Uterus (tissue), 4 donors: ENCODE data around the gene AVPI1. TPM values are rescaled to one million over a fixed set of nuclear protein-coding genes. Genes with fewer than 3 reads are reported as not detected.
"Not testable (repeated sequence)": the region's sequence is repeated elsewhere in the genome, so short reads cannot be mapped to it uniquely, and the experiment has no call there.

Source experiments
- DNase-seq, 2 donors: peaks; one replicate each; pipeline ENCODE4 v3.0.0-alpha.2; 2019 to 2020
- H3K27ac ChIP-seq, 2 donors: fragments of 200-600 bp; sonication (generic); 1 replicate in 1 of 2; 2 replicates in 1 of 2; pipeline ENCODE4 v1.5.1; 2016 to 2018
- H3K27me3 ChIP-seq, 2 donors: fragments of 200-600 bp; sonication (generic); one replicate each; pipeline ENCODE4 v1.5.1; 2018 to 2019; ENCODE audit warnings: control low read depth in 1 of 2
- H3K36me3 ChIP-seq, 2 donors: fragments of 200-600 bp; sonication (generic); one replicate each; pipeline ENCODE4 v1.5.1; 2019; ENCODE audit warnings: control low read depth in 1 of 2
- H3K4me1 ChIP-seq, 2 donors: fragments of 200-600 bp; sonication (generic); one replicate each; pipeline ENCODE4 v1.5.1; 2018 to 2019; ENCODE audit warnings: control low read depth in 1 of 2
- H3K4me3 ChIP-seq, 2 donors: fragments of 200-600 bp; sonication (generic); 1 replicate in 1 of 2; 2 replicates in 1 of 2; pipeline ENCODE4 v1.5.1; 2018 to 2019; ENCODE audit warnings: mild to moderate bottlenecking in 1 of 2
- H3K9me3 ChIP-seq, 2 donors: fragments of 200-600 bp; sonication (generic); one replicate each; pipeline ENCODE4 v1.5.1; 2019; ENCODE audit warnings: control low read depth in 1 of 2
- POLR2A ChIP-seq, 2 donors: fragments of 450-650 bp; IDR thresholded peaks; one replicate each; pipeline ENCODE4 v1.6.1; 2016; ENCODE audit warnings: antibody characterized with exemption in 2 of 2, mild to moderate bottlenecking in 1 of 2, moderate library complexity in 1 of 2
- intact Hi-C: fragments of 100-400 bp; cut with DNase I; formaldehyde crosslinking; loops from one replicate; pipeline ENCODE4 v1.15.1; 2023; ENCODE audit warnings: low total_unique reads
- total RNA-seq, 4 donors: library from RNA; depleted of rRNA in 3 of 4; stranded (reverse); fragments of >200 nt in 3 of 4; gene quantifications; one replicate each; pipeline versions ENCODE4 v1.1.0 to v1.2.4, GENCODE V29; 2014 to 2023
- TF ChIP-seq, protein P1 (sequence below), 4 experiments: fragments of 200-600 bp in 2 of 4; fragments of 450-650 bp in 2 of 4; sonication (generic) in 2 of 4; IDR thresholded peaks; one replicate each; pipeline ENCODE4 v1.5.1; 2016 to 2019; ENCODE audit warnings: antibody characterized with exemption in 4 of 4, mild to moderate bottlenecking in 2 of 4, moderate library complexity in 1 of 4
- donor health status: DM: yes; HTN: yes; CAD: no.

Gene AVPI1
- total RNA-seq, 4 donors from 2014 or later = 0.51 to 15.1 (median 10.8) TPM

DNA sequence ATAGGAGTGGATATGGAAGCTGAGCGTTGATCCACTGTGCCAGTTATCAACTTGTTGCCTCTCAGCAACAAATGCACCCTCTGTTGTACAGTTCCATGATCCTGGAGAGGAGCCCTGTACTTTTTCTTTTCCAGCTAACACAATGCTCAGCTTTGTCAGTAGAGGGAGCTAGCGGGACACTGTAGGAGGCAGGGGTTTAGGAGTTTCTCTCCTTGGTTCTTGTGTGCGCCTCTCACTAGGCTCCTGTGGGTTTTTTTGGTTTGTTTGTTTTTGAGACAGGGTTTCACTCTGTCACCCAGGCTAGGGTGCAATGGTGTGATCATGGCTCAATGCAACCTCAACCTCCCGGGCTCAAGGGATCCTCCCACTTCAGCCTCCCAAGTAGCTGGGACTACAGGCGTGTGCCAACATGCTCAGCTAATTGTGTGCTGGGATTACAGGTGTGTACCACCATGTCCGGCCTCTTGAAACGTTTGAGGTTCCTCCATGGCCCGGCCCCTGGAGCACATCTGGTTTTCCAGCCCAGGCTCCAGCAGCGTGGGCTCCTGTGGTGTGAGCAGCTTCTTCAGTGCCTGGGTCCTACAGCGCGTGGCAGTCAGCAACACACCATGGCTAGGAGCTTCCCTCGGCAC, 14.5 kb upstream of the AVPI1 start:
- no peak for TF ChIP-seq POLR2A (IDR thresholded peaks at IDR 0.05)
- TF ChIP-seq, protein P1, sequence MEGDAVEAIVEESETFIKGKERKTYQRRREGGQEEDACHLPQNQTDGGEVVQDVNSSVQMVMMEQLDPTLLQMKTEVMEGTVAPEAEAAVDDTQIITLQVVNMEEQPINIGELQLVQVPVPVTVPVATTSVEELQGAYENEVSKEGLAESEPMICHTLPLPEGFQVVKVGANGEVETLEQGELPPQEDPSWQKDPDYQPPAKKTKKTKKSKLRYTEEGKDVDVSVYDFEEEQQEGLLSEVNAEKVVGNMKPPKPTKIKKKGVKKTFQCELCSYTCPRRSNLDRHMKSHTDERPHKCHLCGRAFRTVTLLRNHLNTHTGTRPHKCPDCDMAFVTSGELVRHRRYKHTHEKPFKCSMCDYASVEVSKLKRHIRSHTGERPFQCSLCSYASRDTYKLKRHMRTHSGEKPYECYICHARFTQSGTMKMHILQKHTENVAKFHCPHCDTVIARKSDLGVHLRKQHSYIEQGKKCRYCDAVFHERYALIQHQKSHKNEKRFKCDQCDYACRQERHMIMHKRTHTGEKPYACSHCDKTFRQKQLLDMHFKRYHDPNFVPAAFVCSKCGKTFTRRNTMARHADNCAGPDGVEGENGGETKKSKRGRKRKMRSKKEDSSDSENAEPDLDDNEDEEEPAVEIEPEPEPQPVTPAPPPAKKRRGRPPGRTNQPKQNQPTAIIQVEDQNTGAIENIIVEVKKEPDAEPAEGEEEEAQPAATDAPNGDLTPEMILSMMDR (IDR thresholded peaks at IDR 0.05) = peak; percentile 74 to 86 (median 83)
- Histone ChIP-seq H3K4me1 (no peaks in the 10 kb centered on the region), H3K36me3 (no peaks in the 10 kb centered on the region), H3K27ac (no peak overlapping the region), H3K9me3 (no peaks in the 10 kb centered on the region), H3K27me3 (no peaks in the 10 kb centered on the region), H3K4me3 (no peak overlapping the region)
- intact Hi-C loops = no loop called here
- DNase-seq = peak in 1 of 2 donors; percentile 70

DNA sequence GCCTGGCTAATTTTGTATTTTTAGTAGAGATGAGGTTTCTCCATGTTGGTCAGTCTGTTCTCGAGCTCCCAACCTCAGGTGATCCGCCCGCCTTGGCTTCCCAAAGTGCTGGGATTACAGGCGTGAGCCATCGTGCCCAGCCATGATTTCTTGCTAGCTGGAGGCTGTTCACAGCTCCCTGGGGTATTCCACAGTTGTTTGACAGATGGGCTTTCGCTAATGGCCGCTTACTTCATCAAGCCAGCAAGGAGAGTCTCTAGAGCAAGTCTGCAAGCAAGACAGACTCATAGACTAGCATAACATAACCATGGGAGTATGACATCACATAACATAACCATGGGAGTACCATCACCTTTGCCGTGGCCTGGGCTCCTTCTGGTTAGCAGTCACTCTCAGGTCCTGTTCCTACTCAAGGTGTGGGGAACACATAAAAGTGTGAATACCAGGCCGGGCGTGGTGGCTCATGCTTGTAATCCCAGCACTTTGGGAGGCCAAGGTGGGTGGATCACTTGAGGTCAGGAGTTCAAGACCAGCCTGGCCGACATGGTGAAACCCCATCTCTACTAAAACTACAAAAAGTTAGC, 11.1 kb upstream of the AVPI1 start:
- H3K27me3 ChIP-seq, H3K36me3 ChIP-seq, H3K27ac ChIP-seq, H3K9me3 ChIP-seq, DNase-seq, H3K4me3 ChIP-seq, H3K4me1 ChIP-seq, intact Hi-C loops: not testable (repeated sequence)

DNA sequence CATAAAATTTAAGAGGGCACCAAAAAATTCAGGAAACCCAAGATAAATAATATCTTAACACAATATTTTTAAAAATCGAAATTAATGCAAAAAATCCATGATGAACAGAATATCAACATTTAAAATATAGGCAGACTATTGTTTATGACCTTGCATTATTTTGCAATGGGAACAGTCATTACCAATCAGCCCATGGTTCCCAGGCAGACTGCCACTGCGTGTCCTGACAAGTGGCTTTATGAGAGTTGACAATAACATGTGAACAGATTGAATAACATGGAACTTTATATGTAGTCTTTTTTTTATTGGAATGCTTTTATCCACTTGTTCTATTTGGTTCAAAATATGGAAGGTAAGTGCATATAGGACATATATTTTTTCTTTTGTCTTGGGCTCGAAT, 3.1 kb upstream of the AVPI1 start:
- H3K9me3 ChIP-seq = no peaks in the 10 kb centered on the region
- H3K4me3 ChIP-seq = no peak overlapping the region
- TF ChIP-seq, protein P1 (IDR thresholded peaks at IDR 0.05) = no peak
- no peak for TF ChIP-seq POLR2A (IDR thresholded peaks at IDR 0.05)
- no peak for DNase-seq
- peaks cover 3 to 15% of the 10 kb centered on the region in 2 donors for H3K4me1 ChIP-seq
- no peaks in the 10 kb centered on the region for H3K27me3 ChIP-seq
- intact Hi-C loops = no loop called here
- H3K36me3 ChIP-seq = no peaks in the 10 kb centered on the region
- H3K27ac ChIP-seq = no peak overlapping the region

DNA sequence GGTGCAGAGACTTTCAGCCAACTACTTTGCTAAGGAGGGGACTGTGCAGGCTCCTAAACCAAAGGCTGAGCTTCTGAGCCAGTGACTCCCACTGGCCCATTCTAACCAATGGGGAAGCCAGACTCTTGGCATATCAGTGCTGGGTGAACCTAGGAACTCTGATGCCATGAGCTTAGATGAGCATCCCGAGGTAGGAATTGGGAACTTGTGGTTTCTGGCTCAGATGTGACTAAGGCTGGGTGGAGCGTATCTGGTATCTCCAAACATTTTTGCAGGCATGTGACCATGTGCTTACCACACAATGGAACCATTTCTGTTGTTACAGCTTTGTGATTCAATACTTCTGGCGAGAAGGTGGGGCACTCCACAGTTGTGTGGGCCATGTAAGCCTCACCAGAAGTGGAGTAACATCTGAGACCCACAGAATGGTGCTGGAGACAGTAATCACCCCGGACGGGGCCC, 2.5 kb upstream of the AVPI1 start:
- TF ChIP-seq, protein P1 (IDR thresholded peaks at IDR 0.05) = no peak
- no peak for TF ChIP-seq POLR2A (IDR thresholded peaks at IDR 0.05)
- peaks cover 8 to 15% of the 10 kb centered on the region in 2 donors for H3K4me1 ChIP-seq
- H3K27me3 ChIP-seq = no peaks in the 10 kb centered on the region
- H3K36me3 ChIP-seq = no peaks in the 10 kb centered on the region
- DNase-seq = no peak
- intact Hi-C loops = no loop called here
- H3K9me3 ChIP-seq = no peaks in the 10 kb centered on the region
- peak overlapping the region in 1 of 2 donors; percentile 97 for H3K27ac ChIP-seq
- no peak overlapping the region for H3K4me3 ChIP-seq

DNA sequence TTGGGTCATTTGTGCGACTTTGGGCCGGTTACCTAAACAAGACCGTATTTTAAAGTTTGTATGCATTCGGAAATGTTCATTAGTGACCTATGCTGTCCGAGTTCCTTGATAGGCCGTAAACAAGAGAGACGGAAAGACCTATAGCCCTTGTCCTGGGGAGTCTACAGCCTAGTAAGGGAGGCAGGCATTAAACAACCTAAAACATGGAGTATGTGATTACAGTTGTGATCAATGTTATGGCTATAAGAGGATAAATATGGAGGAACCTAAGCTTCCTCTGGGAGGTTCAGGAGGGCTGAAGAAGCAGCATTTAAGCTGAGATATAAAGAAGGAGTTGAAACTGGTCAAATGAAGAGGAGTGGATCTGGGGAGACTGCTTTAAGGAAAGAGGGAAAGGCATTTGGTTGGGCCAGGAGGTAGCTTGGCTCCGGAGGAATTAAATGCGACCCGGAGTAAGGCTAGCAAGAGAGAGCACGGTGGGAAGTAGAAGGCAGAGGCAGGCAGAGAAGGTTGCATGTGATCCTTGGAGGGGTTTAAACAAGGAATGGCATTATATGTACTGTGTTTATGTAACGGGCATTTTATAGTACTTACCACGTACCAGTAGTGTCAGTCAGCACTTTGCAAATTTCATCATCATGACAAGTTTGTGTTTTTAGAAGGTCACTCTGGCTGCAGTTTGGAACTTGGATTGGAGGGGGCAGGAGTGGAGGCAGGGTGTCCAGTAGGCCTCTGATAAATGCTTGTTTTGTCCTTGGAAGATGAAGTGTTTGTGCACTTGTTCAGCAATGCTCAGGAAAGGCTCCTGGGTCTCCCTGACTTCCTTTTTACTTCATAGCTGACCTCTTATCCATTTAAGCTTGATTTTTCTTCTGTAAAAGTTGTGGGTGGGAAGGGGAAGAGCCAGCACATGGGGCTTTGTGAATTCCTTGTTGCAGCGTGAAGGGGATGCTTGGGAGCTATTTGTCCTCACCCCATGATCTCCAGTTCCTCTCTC, 1.0 kb upstream of the AVPI1 start:
- intact Hi-C loops = no loop called here

More for the DNA sequence above, 1.0 kb upstream of the AVPI1 start:
- Histone ChIP-seq H3K9me3 (no peaks in the 10 kb centered on the region), H3K27ac (peak overlapping the region; percentile 91 to 97), H3K27me3 (no peaks in the 10 kb centered on the region), H3K4me3 (peak overlapping the region; percentile 80 to 91), H3K36me3 (no peaks in the 10 kb centered on the region), H3K4me1 (peaks cover 9 to 15% of the 10 kb centered on the region in 2 donors)
- no peak for TF ChIP-seq POLR2A (IDR thresholded peaks at IDR 0.05)
- TF ChIP-seq, protein P1 (IDR thresholded peaks at IDR 0.05) = no peak
- peak in 1 of 2 donors; percentile 28 for DNase-seq
